B cell (primary cell): Measurements from ENCODE around the gene PIK3C2G. TPM values are rescaled to one million over a fixed set of nuclear protein-coding genes. Genes with fewer than 3 reads are reported as not detected.

ENCODE experiments used
- ATAC-seq: fragments of 200-7000 bp; cut with Tn5 transposase; one replicate; pipeline ENCODE4 v1.10.0; 2021; ENCODE audit warnings: low read depth, mild to moderate bottlenecking, moderate number of reproducible peaks, moderate library complexity
- CTCF ChIA-PET: fragments of 350-600 bp; sonication (Branson Sonifier 250); formaldehyde crosslinking; loops from one replicate; lab custom pipeline; 2021; ENCODE audit warnings: antibody characterized with exemption, inconsistent platforms; lab: Charles Lee
- POLR2A ChIA-PET: fragments of 350-600 bp; sonication (Branson Sonifier 250); formaldehyde crosslinking; loops from one replicate; lab custom pipeline; 2021; ENCODE audit warnings: antibody characterized with exemption; lab: Charles Lee
- DNase-seq: peaks from one replicate; pipeline ENCODE4 v3.0.0; 2013
- H2AFZ ChIP-seq: 2 replicates; pipeline ENCODE4 v1.6.1; 2012; ENCODE audit warnings: mild to moderate bottlenecking, low read depth, low read length; ENCODE audit not compliant: insufficient read depth, poor library complexity, severe bottlenecking
- H3K27ac ChIP-seq, 2 donors: 1 replicate in 1 of 2; 2 replicates in 1 of 2; pipeline ENCODE4 v1.5.1; 2012 to 2013; ENCODE audit warnings: low read length in 2 of 2, mild to moderate bottlenecking in 2 of 2, moderate library complexity in 1 of 2
- H3K27me3 ChIP-seq, 4 experiments: fragments of 200-600 bp in 1 of 4; sonication (generic) in 1 of 4; replicated peaks in 1 of 4; 1 replicate in 2 of 4; 2 replicates in 2 of 4; pipeline versions ENCODE4 v1.6.1 to v1.7.0; 2013 to 2016; ENCODE audit warnings: low read length in 3 of 4, mild to moderate bottlenecking in 2 of 4, mixed read lengths in 1 of 4, moderate library complexity in 1 of 4; ENCODE audit not compliant: insufficient read depth in 4 of 4, control insufficient read depth in 3 of 4; ENCODE audit errors: control extremely low read depth in 1 of 4
- H3K36me3 ChIP-seq, 2 experiments: replicated peaks in 1 of 2; 1 replicate in 1 of 2; 2 replicates in 1 of 2; pipeline versions ENCODE4 v1.6.1 to v1.7.1; 2013; ENCODE audit warnings: low read length in 1 of 2; ENCODE audit not compliant: insufficient read depth in 2 of 2, control insufficient read depth in 1 of 2; ENCODE audit errors: control extremely low read depth in 1 of 2, extremely low read depth in 1 of 2
- H3K4me1 ChIP-seq, 2 donors: fragments of 200-600 bp in 1 of 2; sonication (generic) in 1 of 2; 1 replicate in 1 of 2; 2 replicates in 1 of 2; pipeline versions ENCODE4 v1.5.1 to v1.6.1; 2013 to 2017; ENCODE audit warnings: low read length in 2 of 2; ENCODE audit not compliant: control insufficient read depth in 2 of 2, insufficient read depth in 2 of 2
- H3K4me2 ChIP-seq: replicated peaks from 2 replicates; pipeline ENCODE3; 2012; ENCODE audit warnings: mild to moderate bottlenecking, low read depth, low read length; ENCODE audit not compliant: poor library complexity, severe bottlenecking
- H3K4me3 ChIP-seq, 5 experiments: fragments of 200-600 bp in 1 of 5; sonication (generic) in 1 of 5; 1 replicate in 3 of 5; 2 replicates in 2 of 5; pipeline versions ENCODE4 v1.5.1 to v1.7.0; 2011 to 2016; ENCODE audit warnings: low read length in 4 of 5, mild to moderate bottlenecking in 4 of 5, low read depth in 2 of 5, control low read depth in 1 of 5, moderate library complexity in 1 of 5; ENCODE audit not compliant: insufficient read depth in 1 of 5; ENCODE audit errors: control extremely low read depth in 1 of 5, extremely low read depth in 1 of 5
- H3K79me2 ChIP-seq: fragments of 200-600 bp; sonication (generic); one replicate; pipeline ENCODE4 v1.6.0; 2016; ENCODE audit warnings: low read length; ENCODE audit not compliant: control insufficient read depth, insufficient read depth
- H3K9ac ChIP-seq: fragments of 200-600 bp; sonication (generic); 2 replicates; pipeline ENCODE4 v1.6.1; 2017; ENCODE audit warnings: mild to moderate bottlenecking, low read length, moderate library complexity
- H3K9me3 ChIP-seq, 3 donors: one replicate each; pipeline versions ENCODE4 v1.6.1 to v1.7.1; 2013; ENCODE audit warnings: low read length in 2 of 3; ENCODE audit not compliant: control insufficient read depth in 2 of 3, insufficient read depth in 1 of 3; ENCODE audit errors: control extremely low read depth in 1 of 3
- H4K20me1 ChIP-seq: 2 replicates; pipeline ENCODE4 v1.6.0; 2012; ENCODE audit warnings: mild to moderate bottlenecking, low read length; ENCODE audit not compliant: insufficient read depth, control insufficient read depth, poor library complexity, severe bottlenecking
- H3K27ac Mint-ChIP-seq: one replicate; pipeline ENCODE4 v1.8.0; 2021; ENCODE audit warnings: mixed read lengths
- H3K27me3 Mint-ChIP-seq: one replicate; pipeline ENCODE4 v1.8.0; 2021; ENCODE audit warnings: mixed read lengths
- H3K4me1 Mint-ChIP-seq: one replicate; pipeline ENCODE4 v1.8.0; 2021; ENCODE audit warnings: mixed read lengths
- H3K4me3 Mint-ChIP-seq: one replicate; pipeline ENCODE4 v1.8.0; 2021; ENCODE audit warnings: mixed read lengths
- H3K9me3 Mint-ChIP-seq: one replicate; pipeline ENCODE4 v1.8.0; 2022; ENCODE audit warnings: mixed read lengths; ENCODE audit not compliant: insufficient read depth
- CTCF ChIP-seq: fragments of 200-600 bp; IDR thresholded peaks from one replicate; pipeline ENCODE4 v1.8.0; 2022; ENCODE audit warnings: antibody characterized with exemption, mild to moderate bottlenecking
- EZH2 ChIP-seq: IDR thresholded peaks from 2 replicates; pipeline ENCODE4 v1.6.1; 2012; ENCODE audit warnings: borderline replicate concordance, low read depth, mild to moderate bottlenecking, moderate library complexity, low read length; ENCODE audit not compliant: insufficient read depth, poor library complexity, severe bottlenecking
- WGBS: methylation state at CpG from one replicate; pipeline ENCODE4 v1.1.5; 2013; ENCODE audit warnings: missing lambda C conversion rate; ENCODE audit not compliant: insufficient coverage; 5-methylcytosine and 5-hydroxymethylcytosine counted together
- intact Hi-C: fragments of 100-400 bp; cut with micrococcal nuclease; formaldehyde crosslinking; loops from one replicate; pipeline ENCODE4 v1.10.0; 2022
- polyA plus RNA-seq: library from polyadenylated mRNA; depleted of rRNA; stranded (reverse); fragments of >200 nt; gene quantifications from 2 replicates; pipeline ENCODE4 v1.2.3, GENCODE V29; 2012
- total RNA-seq, 2 donors: library from RNA; stranded (reverse); fragments of 120-200 nt in 1 of 2; gene quantifications; 1 replicate in 1 of 2; 2 replicates in 1 of 2; pipeline versions ENCODE4 v1.2.3 to v1.2.4, GENCODE V29; 2013 to 2022

Gene PIK3C2G
- total and polyA plus RNA-seq, 2 donors (not counting 1 experiment from before 2014, with no cell fraction given): not detected

- Histone ChIP-seq H3K9me3 (no peaks in the 10 kb centered on the region), H3K36me3 (no peaks in the 10 kb centered on the region), H2AFZ (no peak overlapping the region), H3K4me2 (no peak overlapping the region), H3K27ac (no peak overlapping the region), H3K4me1 (no peaks in the 10 kb centered on the region), H3K4me3 (no peak overlapping the region), H4K20me1 (no peaks in the 10 kb centered on the region), H3K27me3 (no peaks in the 10 kb centered on the region), H3K9ac (no peak overlapping the region), H3K79me2 (no peaks in the 10 kb centered on the region)
- CTCF ChIA-PET: no interaction called here
- POLR2A ChIA-PET: no interaction called here
- intact Hi-C loops: no loop called here
- no peaks in the 10 kb centered on the region for H3K4me1 Mint-ChIP-seq
- TF ChIP-seq CTCF (no peak), EZH2 (no peak)
- no peaks in the 10 kb centered on the region for H3K9me3 Mint-ChIP-seq
- H3K27ac Mint-ChIP-seq: no peak overlapping the region
- 93% methylated on average over 3 of the region's 4 CpGs for WGBS
- no peaks in the 10 kb centered on the region for H3K27me3 Mint-ChIP-seq
- DNase-seq: no peak
- H3K4me3 Mint-ChIP-seq: no peak overlapping the region
- no peak for ATAC-seq
Measured at GRCh38 chr12:18570543-18570942, 309.2 kb downstream of the PIK3C2G start.

GRCh38 chr12:18576104-18576626 lies 314.8 kb downstream of the PIK3C2G start:
- Mint-ChIP-seq H3K9me3 (peaks cover 3% of the 10 kb centered on the region), H3K27ac (no peak overlapping the region), H3K27me3 (no peaks in the 10 kb centered on the region), H3K4me1 (no peaks in the 10 kb centered on the region), H3K4me3 (no peak overlapping the region)
- TF ChIP-seq EZH2: no peak
- TF ChIP-seq CTCF: no peak
- no peaks in the 10 kb centered on the region for H3K79me2 ChIP-seq
- no peak overlapping the region for H3K4me3 ChIP-seq
- H3K27me3 ChIP-seq: no peaks in the 10 kb centered on the region
- H3K9ac ChIP-seq: no peak overlapping the region
- H3K36me3 ChIP-seq: no peaks in the 10 kb centered on the region
- DNase-seq (no peak), ATAC-seq (no peak)
- CTCF ChIA-PET: no interaction called here
- H3K4me2 ChIP-seq: no peak overlapping the region
- no peaks in the 10 kb centered on the region for H4K20me1 ChIP-seq
- H3K4me1 ChIP-seq: no peaks in the 10 kb centered on the region
- H2AFZ ChIP-seq: no peak overlapping the region
- no peak overlapping the region for H3K27ac ChIP-seq
- POLR2A ChIA-PET: no interaction called here
- no peaks in the 10 kb centered on the region for H3K9me3 ChIP-seq
- WGBS: no CpG with 5 or more reads among the region's 1 CpG
- intact Hi-C loops: no loop called here
